Retinal pigment epithelial cell (primary cell): Measurements from ENCODE around the gene FREM1.

Experiments used
- DNase-seq: peaks from one replicate; pipeline ENCODE4 v3.0.0-alpha.2; 2010; ENCODE audit warnings: low read depth
- H3K4me3 ChIP-seq: 2 replicates; pipeline ENCODE4 v1.5.1; 2011; ENCODE audit warnings: mild to moderate bottlenecking, low read length, control low read depth, moderate library complexity
- CTCF ChIP-seq: conservative IDR thresholded peaks from 2 replicates; pipeline ENCODE4 v1.5.1; 2011; ENCODE audit warnings: low read depth, low read length, control low read depth, inconsistent platforms

FREM1 gene

GRCh38 chr9:14857449-14858305 lies 52.6 kb downstream of the FREM1 start:
- no peak overlapping the region for H3K4me3 ChIP-seq
- TF ChIP-seq CTCF: no peak
- no peak for DNase-seq

- no peak overlapping the region for H3K4me3 ChIP-seq
- TF ChIP-seq CTCF: no peak
- no peak for DNase-seq
Observed at GRCh38 chr9:14849851-14850250, 60.4 kb downstream of the FREM1 start.

GRCh38 chr9:14849296-14849695 lies 60.9 kb downstream of the FREM1 start:
- no peak overlapping the region for H3K4me3 ChIP-seq
- DNase-seq: no peak
- TF ChIP-seq CTCF: no peak

- no peak overlapping the region for H3K4me3 ChIP-seq
- no peak for DNase-seq
- peak; percentile 87 for TF ChIP-seq CTCF
Observed at GRCh38 chr9:14846871-14847311, 63.3 kb downstream of the FREM1 start.

GRCh38 chr9:14843163-14843562 lies 67.1 kb downstream of the FREM1 start:
- no peak for TF ChIP-seq CTCF
- no peak for DNase-seq
- no peak overlapping the region for H3K4me3 ChIP-seq

GRCh38 chr9:14842269-14842668 lies 68.0 kb downstream of the FREM1 start:
- H3K4me3 ChIP-seq: no peak overlapping the region
- TF ChIP-seq CTCF: no peak
- no peak for DNase-seq

GRCh38 chr9:14838701-14839100 lies 71.5 kb downstream of the FREM1 start:
- no peak for TF ChIP-seq CTCF
- DNase-seq: no peak
- H3K4me3 ChIP-seq: no peak overlapping the region
